GM12891 (cell line): Measurements from ENCODE around the gene COMT.

Experiments used
- DNase-seq: peaks from one replicate; pipeline ENCODE4 v3.0.0; 2011; ENCODE audit warnings: low spot score; ENCODE audit not compliant: insufficient read length
- FAIRE-seq: peaks from 2 replicates; lab custom pipeline; 2011; peaks lifted over from hg19 to GRCh38; lab: Jason Lieb, UNC
- PAX5 ChIP-seq: IDR thresholded peaks from 2 replicates; pipeline ENCODE4 v1.6.1; 2011; ENCODE audit warnings: low read length, moderate library complexity, mild to moderate bottlenecking; ENCODE audit not compliant: insufficient read depth, severe bottlenecking
- POLR2A ChIP-seq: IDR thresholded peaks from 2 replicates; pipeline ENCODE4 v1.6.1; 2011; ENCODE audit warnings: low read depth, low read length, control low read depth
- POLR2AphosphoS5 ChIP-seq: IDR thresholded peaks from 2 replicates; pipeline ENCODE4 v1.6.1; 2011; ENCODE audit warnings: low read depth, low read length, control low read depth
- POU2F2 ChIP-seq: IDR thresholded peaks from 2 replicates; pipeline ENCODE4 v1.6.1; 2011; ENCODE audit warnings: low read depth, mild to moderate bottlenecking, control low read depth, low read length, moderate library complexity
- SPI1 ChIP-seq: IDR thresholded peaks from 2 replicates; pipeline ENCODE4 v1.6.1; 2011; ENCODE audit warnings: low read depth, low read length, control low read depth
- TAF1 ChIP-seq: IDR thresholded peaks from 2 replicates; pipeline ENCODE4 v1.6.1; 2011; ENCODE audit warnings: low read depth, low read length, control low read depth

COMT gene

GRCh38 chr22:20010307-20011122 lies 68.9 kb downstream of the COMT start:
- TF ChIP-seq SPI1 (no peak), POLR2A (no peak), PAX5 (no peak), POU2F2 (no peak), TAF1 (no peak), POLR2AphosphoS5 (no peak)
- peak; percentile 28 for FAIRE-seq
- no peak for DNase-seq

GRCh38 chr22:20011123-20011992 lies 69.8 kb downstream of the COMT start:
- no peak for FAIRE-seq
- no peak for TF ChIP-seq POU2F2
- DNase-seq: no peak

GRCh38 chr22:20011993-20012740 lies 70.6 kb downstream of the COMT start:
- FAIRE-seq (no peak), DNase-seq (no peak)
- TF ChIP-seq TAF1 (no peak), POLR2AphosphoS5 (no peak), POU2F2 (no peak), SPI1 (no peak), PAX5 (no peak), POLR2A (no peak)

GRCh38 chr22:20012741-20013331 lies 71.3 kb downstream of the COMT start:
- no peak for DNase-seq
- no peak for FAIRE-seq
- TF ChIP-seq PAX5: no peak
- TF ChIP-seq POU2F2: no peak
- TF ChIP-seq SPI1: no peak
- TF ChIP-seq TAF1: no peak

DNA sequence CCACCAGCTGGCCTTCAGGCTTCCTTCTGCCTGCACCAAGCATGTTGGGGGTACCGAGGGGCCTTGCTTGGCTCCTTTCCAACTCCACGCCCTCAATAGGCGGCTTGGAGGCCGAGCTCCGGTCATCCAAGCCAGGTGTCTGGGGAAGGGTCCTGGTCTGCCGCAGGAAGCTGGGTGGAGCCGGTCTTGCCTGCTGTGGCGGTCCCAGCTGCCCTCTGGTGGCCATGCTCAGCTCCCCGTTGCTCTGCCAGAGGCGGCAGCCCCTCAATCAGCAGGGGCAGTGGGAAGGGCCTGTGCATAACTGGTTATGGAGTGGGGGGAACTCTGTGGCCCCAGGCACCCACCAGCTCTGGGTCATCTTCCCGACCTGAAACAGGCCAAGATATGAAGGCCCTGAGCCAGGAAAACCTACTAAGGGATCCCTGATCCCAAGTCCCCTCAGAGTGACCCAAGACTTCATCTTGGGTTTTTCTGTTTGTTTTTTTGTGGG lies 71.9 kb downstream of the COMT start:
- DNase-seq: no peak

DNA sequence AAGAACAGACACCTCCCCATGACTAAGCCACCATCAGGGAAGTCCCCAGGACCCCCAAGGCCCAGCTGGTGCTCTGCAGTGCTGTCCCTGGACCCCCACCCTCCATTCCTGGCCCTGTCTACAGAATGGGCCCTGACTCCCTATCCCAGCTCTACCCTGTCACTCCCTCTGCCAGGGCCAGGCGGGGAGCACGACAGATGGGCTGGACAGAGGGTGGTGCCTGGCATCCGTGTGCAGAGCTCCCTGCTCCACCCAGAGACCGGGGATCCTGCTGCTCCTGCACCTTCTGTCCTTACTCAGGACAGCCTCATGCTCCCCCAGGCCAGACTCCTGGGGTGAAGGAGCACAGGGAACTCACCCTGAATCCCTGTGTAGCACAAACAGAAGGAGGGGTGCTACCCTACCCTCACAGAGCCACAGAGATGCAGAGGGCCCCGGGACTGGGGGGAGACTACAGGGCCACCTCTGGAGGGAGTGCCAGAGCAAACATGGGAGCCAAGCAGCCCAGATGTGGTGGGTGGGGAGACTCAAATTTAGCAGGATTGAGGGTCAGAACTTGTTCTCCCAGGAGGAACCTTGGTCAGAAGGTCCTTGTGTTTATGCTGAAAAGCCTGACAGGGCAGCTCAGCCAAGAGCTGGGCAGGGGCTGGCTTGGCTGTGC lies 73.1 kb downstream of the COMT start:
- FAIRE-seq (no peak), DNase-seq (no peak)
- no peak for TF ChIP-seq POLR2AphosphoS5
- TF ChIP-seq POLR2A: no peak
- no peak for TF ChIP-seq TAF1
- TF ChIP-seq POU2F2: no peak
- TF ChIP-seq SPI1: no peak
- no peak for TF ChIP-seq PAX5

More for the DNA sequence above, 71.9 kb downstream of the COMT start:
- TF ChIP-seq PAX5 (no peak), POU2F2 (no peak), SPI1 (no peak), POLR2A (no peak), POLR2AphosphoS5 (no peak), TAF1 (no peak)
- no peak for FAIRE-seq

GRCh38 chr22:20015187-20015625 lies 73.6 kb downstream of the COMT start:
- TF ChIP-seq POU2F2: no peak
- TF ChIP-seq TAF1: no peak
- no peak for TF ChIP-seq PAX5
- TF ChIP-seq POLR2A: no peak
- TF ChIP-seq POLR2AphosphoS5: no peak
- TF ChIP-seq SPI1: no peak
- FAIRE-seq: no peak
- DNase-seq: no peak

- FAIRE-seq (no peak), DNase-seq (no peak)
- no peak for TF ChIP-seq POLR2A
- no peak for TF ChIP-seq TAF1
- no peak for TF ChIP-seq POLR2AphosphoS5
These were observed 74.6 kb downstream of the COMT start for GRCh38 chr22:20015971-20016733.
